Skin epidermis (tissue), 12 donors: ENCODE results near the gene PKD1.
A peak's percentile ranks its signal among the peaks of the same experiment; 100 is the strongest.

ENCODE experiments used
- H3K27ac ChIP-seq, 21 experiments: fragments of 200-600 bp; sonication (generic) in 11 of 21; one replicate each; pipeline ENCODE4 v1.5.0; 2020; ENCODE audit warnings: mild to moderate bottlenecking in 3 of 21, inconsistent platforms in 2 of 21, moderate library complexity in 2 of 21
- H3K4me3 ChIP-seq, 7 experiments: fragments of 200-600 bp; sonication (generic) in 2 of 7; one replicate each; pipeline ENCODE4 v1.5.0; 2020; ENCODE audit warnings: inconsistent platforms in 2 of 7, mild to moderate bottlenecking in 2 of 7, moderate library complexity in 1 of 7

PKD1 gene

DNA sequence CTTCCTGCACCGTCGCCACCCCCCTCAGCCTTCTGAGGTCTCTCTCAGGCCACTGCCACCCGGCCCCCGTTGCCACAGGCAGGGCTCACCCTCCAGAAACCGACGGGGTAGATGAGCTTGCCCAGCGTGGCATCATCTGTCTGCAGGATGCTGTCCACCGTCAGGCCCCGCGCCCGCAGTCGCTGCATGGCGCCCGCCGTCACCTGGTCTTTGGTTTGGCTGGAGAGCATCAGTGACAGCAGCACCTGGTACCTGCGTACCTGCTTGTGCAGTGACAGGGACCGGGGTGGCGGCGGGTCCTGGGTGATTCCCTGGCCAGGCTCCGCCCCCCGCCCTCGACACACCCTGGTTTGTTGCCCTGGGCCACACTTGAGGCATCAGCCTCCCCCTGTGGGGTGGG lies 91.2 kb downstream of the PKD1 start:
- H3K4me3 ChIP-seq: no peak overlapping the region
- H3K27ac ChIP-seq: peak overlapping the region in 6 of 21 experiments; percentile 7 to 29 (median 24)

DNA sequence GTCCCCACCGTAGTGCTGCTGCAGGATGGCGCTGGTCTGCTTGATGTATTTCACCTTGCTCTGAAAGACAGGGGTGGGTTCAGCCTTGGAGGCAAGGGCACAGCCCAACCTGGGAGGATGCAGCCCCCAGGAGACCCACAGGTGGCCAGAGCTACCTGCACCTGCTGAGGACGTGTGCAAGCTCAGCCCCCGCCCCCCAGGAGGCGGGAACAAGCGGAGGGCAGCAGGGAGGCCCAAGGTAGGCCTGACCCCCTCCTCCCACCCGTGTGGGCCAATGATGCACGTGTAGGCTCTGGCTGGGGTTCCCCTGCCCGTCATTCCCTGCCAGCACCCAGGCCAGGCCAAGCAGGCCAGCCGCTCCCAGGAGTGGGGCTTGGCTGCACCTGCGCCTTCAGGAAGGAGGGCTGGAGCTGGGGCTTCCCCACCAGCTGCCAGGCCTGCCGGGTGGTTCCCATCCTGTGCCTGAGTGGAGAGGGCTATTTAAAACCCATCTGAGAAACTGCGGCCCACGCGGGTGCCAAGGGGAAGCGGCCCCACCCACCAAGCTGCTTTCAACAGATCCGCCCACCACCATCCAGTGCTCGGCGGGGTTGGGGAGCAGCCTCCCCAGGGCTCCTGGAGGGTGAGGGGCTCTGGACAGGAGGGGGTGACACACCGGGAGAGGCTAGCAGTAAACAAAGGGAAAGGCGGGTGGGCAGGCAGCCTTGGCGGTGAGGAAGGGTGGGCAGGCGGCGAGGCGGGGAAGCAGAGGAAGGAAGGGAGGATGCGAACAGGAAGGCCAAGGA lies 91.8 kb downstream of the PKD1 start:
- no peak overlapping the region for H3K4me3 ChIP-seq
- peak overlapping the region in 7 of 21 experiments; percentile 7 to 41 (median 28) for H3K27ac ChIP-seq

DNA sequence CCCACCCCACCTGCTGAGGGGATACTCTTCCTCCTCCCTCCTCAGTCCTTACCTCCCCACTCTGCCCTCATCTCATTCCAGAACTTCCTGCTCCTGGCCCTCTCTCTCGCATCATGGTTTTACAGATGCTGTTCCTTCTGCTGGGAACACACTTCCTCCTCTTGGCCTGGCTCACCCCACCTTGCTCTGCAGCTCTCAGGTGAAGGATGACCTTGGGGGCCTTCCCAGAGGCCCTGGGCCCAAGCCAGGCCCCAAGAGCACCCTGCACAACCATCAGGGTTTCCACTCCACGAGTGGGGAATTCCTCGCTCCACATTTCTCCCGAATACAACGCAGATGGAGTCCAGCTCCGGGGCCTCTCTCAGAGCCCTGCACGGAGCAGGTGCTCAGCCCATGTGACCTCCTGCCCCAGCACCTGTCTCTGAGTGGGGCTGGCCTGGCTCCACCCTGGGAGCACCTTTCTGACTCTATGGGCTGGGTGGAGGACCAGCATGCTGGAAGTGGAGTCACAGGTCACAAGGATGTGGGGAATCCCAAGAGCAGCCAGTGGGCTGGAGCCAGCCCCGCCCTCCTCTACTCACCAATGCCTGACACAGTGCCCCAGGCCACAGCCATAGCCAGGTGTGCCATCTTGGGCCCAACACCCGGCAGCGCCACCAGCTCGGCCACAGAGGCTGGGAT lies 92.6 kb downstream of the PKD1 start:
- peak overlapping the region in 2 of 21 experiments; percentile 28 to 41 for H3K27ac ChIP-seq
- H3K4me3 ChIP-seq: no peak overlapping the region

DNA sequence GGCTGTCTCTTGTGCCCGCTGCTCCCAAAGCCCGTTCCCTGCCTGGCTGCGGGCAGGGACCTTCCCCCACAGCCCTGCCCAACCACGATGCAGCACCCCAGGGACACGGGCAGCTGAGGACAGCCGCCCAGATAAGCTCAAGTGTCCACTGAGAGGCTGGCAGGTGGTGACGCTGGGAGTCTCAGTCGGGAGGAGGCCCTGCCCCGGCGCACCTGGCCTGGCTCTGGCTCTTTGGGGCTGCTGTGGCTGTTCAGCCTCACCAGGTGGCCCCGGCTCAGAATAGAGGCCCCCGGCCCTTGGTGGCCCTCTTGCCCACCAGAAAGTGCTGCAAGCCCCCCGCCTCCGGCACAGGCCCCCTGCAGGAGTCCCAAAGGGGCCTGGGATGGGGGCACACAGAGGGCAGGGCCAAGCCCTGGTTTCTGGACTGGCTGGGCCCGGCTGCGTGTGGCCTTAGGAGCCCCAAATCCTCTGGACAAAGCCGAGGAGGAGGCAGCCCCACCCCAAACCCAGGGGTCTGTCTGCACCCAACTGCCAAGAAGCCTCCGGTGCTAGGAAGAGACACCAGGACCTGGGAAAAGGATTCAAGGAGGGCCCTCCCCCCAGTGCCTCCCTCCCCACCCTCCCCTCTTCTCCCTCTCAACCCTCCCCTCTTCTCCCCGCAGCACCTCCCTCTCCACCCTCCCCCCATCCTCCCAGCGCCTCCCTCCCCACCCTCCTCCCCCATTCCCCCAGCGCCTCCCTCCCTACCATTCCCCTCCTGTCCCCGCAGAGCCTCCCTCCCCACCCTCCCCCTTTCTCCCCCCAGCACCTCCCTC lies 93.3 kb downstream of the PKD1 start:
- Histone ChIP-seq H3K27ac (peak overlapping the region in 3 of 21 experiments; percentile 12 to 49 (median 47)), H3K4me3 (no peak overlapping the region)

DNA sequence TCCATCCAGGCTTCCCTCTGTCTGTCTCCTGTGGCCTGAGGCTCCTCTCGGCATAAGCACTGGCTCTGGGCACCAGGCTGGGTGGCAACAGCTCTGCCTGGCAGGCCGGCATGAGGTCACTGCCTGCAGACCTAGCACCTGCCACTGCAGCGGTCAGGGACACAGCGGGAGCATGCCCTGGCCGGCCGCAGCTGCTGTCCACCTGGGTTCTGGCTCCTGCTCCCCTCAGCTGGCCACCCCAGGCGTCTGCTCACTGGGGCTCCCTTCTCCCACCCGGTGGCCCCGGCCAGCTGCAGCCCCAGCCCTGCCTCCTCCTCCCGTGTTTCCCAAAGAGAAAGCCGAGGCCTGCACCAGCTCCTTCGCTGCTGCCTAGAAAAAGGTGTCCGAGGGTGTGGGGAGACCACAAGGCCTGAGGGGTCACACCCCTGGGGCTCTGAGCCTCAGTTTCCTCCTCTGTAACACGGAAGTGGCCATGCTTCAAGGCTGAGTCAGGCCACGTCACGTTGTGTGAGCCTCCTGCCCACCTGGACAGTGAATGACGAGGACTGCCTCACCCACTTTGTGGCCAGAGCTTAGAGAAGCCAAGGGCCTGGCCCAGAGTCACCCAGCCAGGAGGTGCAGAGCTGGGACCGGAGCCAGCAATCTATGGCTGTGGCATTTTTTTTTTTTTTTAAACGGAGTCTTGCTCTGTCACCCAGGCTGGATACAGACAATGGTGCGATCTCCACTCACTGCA lies 94.7 kb downstream of the PKD1 start:
- H3K27ac ChIP-seq: peak overlapping the region in 5 of 21 experiments; percentile 9 to 81 (median 66)

DNA sequence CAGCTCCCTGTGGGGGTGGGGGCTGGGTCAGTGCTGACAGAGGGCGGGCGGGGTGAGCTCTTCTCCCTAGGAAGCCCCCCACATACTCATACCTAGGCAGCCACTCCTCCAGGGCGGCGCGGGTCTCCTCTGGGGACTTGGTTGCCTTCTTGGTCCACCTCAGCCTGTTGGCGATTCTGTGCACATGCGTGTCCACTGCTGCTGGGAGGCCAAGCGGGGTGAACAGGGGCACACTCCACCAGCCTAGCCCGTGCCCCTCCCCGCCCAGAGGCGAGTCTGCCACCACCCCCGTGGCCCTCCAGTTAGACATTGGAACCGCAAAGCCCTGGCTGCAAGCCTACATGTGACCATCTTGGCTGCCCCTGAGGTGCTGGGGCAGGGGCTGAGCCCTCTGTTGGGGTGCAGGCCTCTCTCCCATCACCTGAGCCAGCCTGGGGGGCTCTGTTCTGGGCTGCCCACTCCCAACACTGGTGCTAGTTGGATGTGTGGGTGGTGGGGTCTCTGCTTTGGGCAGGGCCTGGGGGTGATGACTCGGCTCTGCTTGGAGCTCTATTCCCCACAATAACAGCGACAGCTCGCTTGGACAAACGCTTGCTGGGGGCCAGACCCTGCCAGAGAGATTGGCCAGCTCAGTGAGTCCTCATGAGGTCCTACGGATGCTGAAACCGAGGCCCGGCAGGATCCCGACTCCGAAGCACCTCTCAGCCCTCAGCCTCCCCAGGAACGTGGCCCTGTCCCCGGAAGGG lies 95.5 kb downstream of the PKD1 start:
- Histone ChIP-seq H3K27ac (peak overlapping the region in 18 of 21 experiments; percentile 7 to 83 (median 46)), H3K4me3 (no peak overlapping the region)

More for the DNA sequence above, 94.7 kb downstream of the PKD1 start:
- H3K4me3 ChIP-seq: no peak overlapping the region

DNA sequence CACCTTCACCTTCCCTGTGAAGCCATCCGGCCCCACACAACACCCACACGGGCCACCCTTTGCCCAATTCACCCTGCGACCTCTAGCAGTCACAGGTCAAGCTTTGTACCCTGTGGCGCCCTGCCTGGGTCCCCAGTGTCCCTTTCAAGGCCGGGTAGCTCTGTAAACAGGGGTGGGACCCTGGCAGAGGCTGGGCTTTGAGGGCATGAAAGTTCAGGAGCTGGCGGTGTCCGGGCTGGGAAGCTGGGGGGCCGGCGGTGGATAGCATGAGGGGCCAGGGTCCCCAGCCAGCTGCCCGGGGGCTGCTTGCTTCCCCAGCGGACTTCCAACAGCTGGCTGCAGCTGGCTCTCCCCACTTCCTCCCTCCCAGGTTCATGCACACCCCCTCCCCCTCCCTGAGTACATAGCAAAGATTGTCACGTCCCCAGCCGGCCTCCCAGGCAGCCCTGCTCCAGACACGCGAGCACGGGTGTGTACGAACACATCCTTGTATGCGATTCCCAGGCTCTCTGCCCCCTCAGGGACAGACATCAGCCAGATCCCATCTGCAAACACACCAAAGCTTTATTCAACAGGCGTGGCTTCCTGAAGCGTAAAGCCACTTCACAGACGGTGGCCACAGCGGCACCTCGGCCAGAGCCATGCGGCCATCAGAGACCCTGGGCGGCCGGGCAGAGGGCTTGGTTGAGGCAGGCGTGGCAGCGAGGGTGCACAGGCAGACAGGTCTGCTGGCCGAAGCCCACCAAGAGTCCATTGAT lies 96.2 kb downstream of the PKD1 start:
- peak overlapping the region in 18 of 21 experiments; percentile 7 to 83 (median 58) for H3K27ac ChIP-seq
- H3K4me3 ChIP-seq: no peak overlapping the region
